ENCODE results near the gene NUDT8.
"Not testable (repeated sequence)": the region's sequence is repeated elsewhere in the genome, so short reads cannot be mapped to it uniquely, and the experiment has no call there.

Gene NUDT8

GRCh38 chr11:67630228-67630942, 648 bp upstream of the NUDT8 start:
- DNase-seq (ENCODE audit: insufficient read length, low spot score), result peak; percentile 99
- FAIRE-seq, result no peak

GRCh38 chr11:67628710-67629385, 889 bp downstream of the NUDT8 start:
- DNase-seq (ENCODE audit: insufficient read length, low spot score), result no peak
- no peak for FAIRE-seq

- peak; percentile 75 for FAIRE-seq
Measured at GRCh38 chr11:67627812-67628624, 1.7 kb downstream of the NUDT8 start.

GRCh38 chr11:67627441-67627811, 2.3 kb downstream of the NUDT8 start:
- no peak for DNase-seq (ENCODE audit: insufficient read length, low spot score)
- FAIRE-seq, result no peak

More at GRCh38 chr11:67627812-67628624, 1.7 kb downstream of the NUDT8 start:
- DNase-seq (ENCODE audit: insufficient read length, low spot score), result no peak

- FAIRE-seq (no peak), DNase-seq (ENCODE audit: insufficient read length, low spot score) (no peak)
Measured at GRCh38 chr11:67626970-67627369, 2.8 kb downstream of the NUDT8 start.

GRCh38 chr11:67626131-67626833, 3.5 kb downstream of the NUDT8 start:
- not testable (repeated sequence) for FAIRE-seq; DNase-seq (ENCODE audit: insufficient read length, low spot score)

GRCh38 chr11:67623795-67624194, 5.9 kb downstream of the NUDT8 start:
- FAIRE-seq; DNase-seq (ENCODE audit: insufficient read length, low spot score): not testable (repeated sequence)

GRCh38 chr11:67622905-67623304, 6.8 kb downstream of the NUDT8 start:
- FAIRE-seq; DNase-seq (ENCODE audit: insufficient read length, low spot score): not testable (repeated sequence)

- DNase-seq (ENCODE audit: insufficient read length, low spot score); FAIRE-seq: not testable (repeated sequence)
Measured at GRCh38 chr11:67621928-67622327, 7.8 kb downstream of the NUDT8 start.

- not testable (repeated sequence) for DNase-seq (ENCODE audit: insufficient read length, low spot score); FAIRE-seq
Measured at GRCh38 chr11:67620621-67621020, 9.1 kb downstream of the NUDT8 start.

GRCh38 chr11:67619683-67620618, 9.8 kb downstream of the NUDT8 start:
- DNase-seq (ENCODE audit: insufficient read length, low spot score); FAIRE-seq: not testable (repeated sequence)

GRCh38 chr11:67618901-67619659, 10.7 kb downstream of the NUDT8 start:
- DNase-seq (ENCODE audit: insufficient read length, low spot score); FAIRE-seq: not testable (repeated sequence)

GRCh38 chr11:67617243-67617953, 12.3 kb downstream of the NUDT8 start:
- DNase-seq (ENCODE audit: insufficient read length, low spot score) (no peak), FAIRE-seq (peak; percentile 74)

GRCh38 chr11:67616431-67617242, 13.1 kb downstream of the NUDT8 start:
- no peak for FAIRE-seq
- no peak for DNase-seq (ENCODE audit: insufficient read length, low spot score)

- no peak for DNase-seq (ENCODE audit: insufficient read length, low spot score)
- FAIRE-seq, result peak; percentile 86
Measured at GRCh38 chr11:67615728-67616430, 13.9 kb downstream of the NUDT8 start.
